Measurements from ENCODE around the gene CEP135. TPM values are rescaled to one million over a fixed set of nuclear protein-coding genes. Genes with fewer than 3 reads are reported as not detected.

Gene CEP135
- total RNA-seq, 1 experiment from 2014 or later = 13.9 TPM

GRCh38 chr4:56008206-56008605 is 59.5 kb downstream of the CEP135 start:
- Mint-ChIP-seq H3K27ac (no peak overlapping the region; a peak in 1 of 7 replicates), H3K27me3 (ENCODE audit: low read depth) (no peaks in the 10 kb centered on the region), H3K4me3 (no peak overlapping the region), H3K36me3 (ENCODE audit: insufficient read depth in 1 of 3, low read depth in 3 of 3) (peaks cover 14 to 38% (median 35%) of the 10 kb centered on the region in 3 experiments; a peak in 6 of 7 replicates), H3K4me1 (no peaks in the 10 kb centered on the region), H3K9me3 (no peaks in the 10 kb centered on the region)
- no peak overlapping the region for H3K4me2 ChIP-seq (ENCODE audit: insufficient read depth, insufficient read length, low read length)
- no peak overlapping the region for H3K18ac ChIP-seq (ENCODE audit: insufficient read length, low read depth, low read length)
- no peaks in the 10 kb centered on the region for H3K4me1 ChIP-seq (ENCODE audit: insufficient read depth, low read length)
- no peak overlapping the region for H2AFZ ChIP-seq (ENCODE audit: low read length)
- H4K5ac ChIP-seq (ENCODE audit: insufficient read length, low read depth, low read length) = no peak overlapping the region
- no peak overlapping the region for H3K14ac ChIP-seq (ENCODE audit: insufficient read depth, low read length)
- H4K8ac ChIP-seq (replicated peaks; ENCODE audit: insufficient read length, low read depth, low read length) = no peak overlapping the region
- no peak overlapping the region for H2BK12ac ChIP-seq (ENCODE audit: insufficient read length, low read depth, low read length)
- H3K9me3 ChIP-seq (ENCODE audit: control insufficient read depth, low read depth, low read length) = no peaks in the 10 kb centered on the region
- H3K79me2 ChIP-seq (ENCODE audit: insufficient read depth, low read length) = no peaks in the 10 kb centered on the region
- no peak for TF ChIP-seq CTCF (conservative IDR thresholded peaks at IDR 0.05)
- no peak overlapping the region for H2BK5ac ChIP-seq (ENCODE audit: insufficient read length, low read length)
- no peak overlapping the region for H3K56ac ChIP-seq (ENCODE audit: insufficient read length, low read depth, low read length)
- no peak overlapping the region for H4K91ac ChIP-seq (ENCODE audit: insufficient read length, low read depth, low read length)
- no peaks in the 10 kb centered on the region for H3K27me3 ChIP-seq (ENCODE audit: insufficient read depth, low read length)
- no peak overlapping the region for H3K4ac ChIP-seq (ENCODE audit: low read depth, low read length)
- H2BK120ac ChIP-seq (ENCODE audit: low read depth, low read length, poor library complexity, severe bottlenecking) = no peak overlapping the region
- H3K9ac ChIP-seq (ENCODE audit: extremely low read depth, insufficient read length, low read length) = no peak overlapping the region
- no peak overlapping the region for H3K27ac ChIP-seq (ENCODE audit: insufficient read length, low read depth, low read length)
- no peak overlapping the region for H2AK5ac ChIP-seq (ENCODE audit: insufficient read length, low read length)
- no peaks in the 10 kb centered on the region for H4K20me1 ChIP-seq (ENCODE audit: control insufficient read depth, insufficient read depth, insufficient read length)
- H2BK15ac ChIP-seq (ENCODE audit: low read depth, low read length) = no peak overlapping the region
- no peak overlapping the region for H3T11ph ChIP-seq (ENCODE audit: low read length)
- no peaks in the 10 kb centered on the region for H3K79me1 ChIP-seq (ENCODE audit: insufficient read depth, low read depth, low read length, poor library complexity, severe bottlenecking)
- no peaks in the 10 kb centered on the region for H3K23me2 ChIP-seq (ENCODE audit: insufficient read length, low read depth, low read length, poor library complexity, severe bottlenecking)
- DNase-seq = no peak
- no peak overlapping the region for H3K23ac ChIP-seq (ENCODE audit: insufficient read length, low read depth, low read length)
- no peak overlapping the region for H2BK20ac ChIP-seq (ENCODE audit: low read depth, low read length, poor library complexity, severe bottlenecking)

Data from H9 (cell line).